ENCODE data around the gene PIP5KL1.
A peak's percentile ranks its signal among the peaks of the same experiment; 100 is the strongest.
"Not testable (repeated sequence)": the region's sequence is repeated elsewhere in the genome, so short reads cannot be mapped to it uniquely, and the experiment has no call there.

The PIP5KL1 gene

GRCh38 chr9:127883959-127884358, 46.6 kb downstream of the PIP5KL1 start:
- ATAC-seq: no peak
- TF ChIP-seq ZFP3 (CRISPR knock-in tag; IDR thresholded peaks at IDR 0.05): peak; percentile 70
- no peak for TF ChIP-seq PPARA (CRISPR knock-in tag; IDR thresholded peaks at IDR 0.05; ENCODE audit: borderline replicate concordance)

GRCh38 chr9:127881715-127882114, 48.9 kb downstream of the PIP5KL1 start:
- not testable (repeated sequence) for ATAC-seq

GRCh38 chr9:127880143-127880542, 50.4 kb downstream of the PIP5KL1 start:
- no peak for TF ChIP-seq ZNF565 (CRISPR knock-in tag; conservative IDR thresholded peaks at IDR 0.05; ENCODE audit: low read depth)
- no peak for TF ChIP-seq ESRRG (CRISPR knock-in tag; IDR thresholded peaks at IDR 0.05)
- TF ChIP-seq TSHZ2 (CRISPR knock-in tag; IDR thresholded peaks at IDR 0.05): no peak
- no peak for TF ChIP-seq PPARA (CRISPR knock-in tag; IDR thresholded peaks at IDR 0.05; ENCODE audit: borderline replicate concordance)
- TF ChIP-seq CREB5 (CRISPR knock-in tag; IDR thresholded peaks at IDR 0.05; ENCODE audit: low read depth): no peak
- no peak for TF ChIP-seq ZC3H10 (CRISPR knock-in tag; IDR thresholded peaks at IDR 0.05)
- no peak for TF ChIP-seq TCF4 (CRISPR knock-in tag; IDR thresholded peaks at IDR 0.05; ENCODE audit: borderline replicate concordance)
- no peak for TF ChIP-seq TOX (CRISPR knock-in tag; IDR thresholded peaks at IDR 0.05; ENCODE audit: borderline replicate concordance)
- TF ChIP-seq PATZ1 (CRISPR knock-in tag; IDR thresholded peaks at IDR 0.05; ENCODE audit: borderline replicate concordance): no peak
- TF ChIP-seq ZNF8 (CRISPR knock-in tag; IDR thresholded peaks at IDR 0.05): no peak
- no peak for TF ChIP-seq ISL1 (CRISPR knock-in tag; IDR thresholded peaks at IDR 0.05)
- TF ChIP-seq ZFP30 (CRISPR knock-in tag; IDR thresholded peaks at IDR 0.05): no peak
- no peak for ATAC-seq

- no peak for TF ChIP-seq CREB5 (CRISPR knock-in tag; IDR thresholded peaks at IDR 0.05; ENCODE audit: low read depth)
- TF ChIP-seq SNAI2 (CRISPR knock-in tag; IDR thresholded peaks at IDR 0.05): no peak
- no peak for TF ChIP-seq ZNF70 (CRISPR knock-in tag; IDR thresholded peaks at IDR 0.05)
- TF ChIP-seq ARNTL (CRISPR knock-in tag; IDR thresholded peaks at IDR 0.05; ENCODE audit: borderline replicate concordance, low read depth): no peak
- TF ChIP-seq ZNF8 (CRISPR knock-in tag; IDR thresholded peaks at IDR 0.05): no peak
- no peak for TF ChIP-seq CSRNP3 (CRISPR knock-in tag; IDR thresholded peaks at IDR 0.05)
- TF ChIP-seq ZFP30 (CRISPR knock-in tag; IDR thresholded peaks at IDR 0.05): no peak
- TF ChIP-seq OSR1 (CRISPR knock-in tag; IDR thresholded peaks at IDR 0.05): no peak
- TF ChIP-seq ZC3H10 (CRISPR knock-in tag; IDR thresholded peaks at IDR 0.05): no peak
- TF ChIP-seq TSHZ2 (CRISPR knock-in tag; IDR thresholded peaks at IDR 0.05): no peak
- TF ChIP-seq GLIS3 (CRISPR knock-in tag; IDR thresholded peaks at IDR 0.05): no peak
- no peak for TF ChIP-seq PPARA (CRISPR knock-in tag; IDR thresholded peaks at IDR 0.05; ENCODE audit: borderline replicate concordance)
- TF ChIP-seq ESRRG (CRISPR knock-in tag; IDR thresholded peaks at IDR 0.05): no peak
- TF ChIP-seq CSDC2 (CRISPR knock-in tag; IDR thresholded peaks at IDR 0.05): no peak
- no peak for TF ChIP-seq ZFP3 (CRISPR knock-in tag; IDR thresholded peaks at IDR 0.05)
- ATAC-seq: no peak
These were observed 51.8 kb downstream of the PIP5KL1 start for GRCh38 chr9:127878652-127879390.

Measured in SK-N-SH treated with all-trans-retinoic acid at 6 μM for 48 hours (cell line).